HL-60 (cell line): ENCODE measurements around the gene NMBR.

Experiments used
- DNase-seq, 2 experiments: peaks; one replicate each; pipeline ENCODE4 v3.0.0-alpha.2; 2010 to 2020; ENCODE audit warnings: low read depth in 1 of 2, low spot score in 1 of 2
- H3K27ac ChIP-seq: fragments of 250-450 bp; sonication (Bioruptor Pico); replicated peaks from 2 replicates; pipeline ENCODE4 v1.5.1; 2020; ENCODE audit warnings: mild to moderate bottlenecking, moderate library complexity
- H3K27me3 ChIP-seq: fragments of 250-450 bp; sonication (Bioruptor Pico); 2 replicates; pipeline ENCODE4 v1.5.1; 2021; ENCODE audit warnings: mild to moderate bottlenecking, moderate library complexity; ENCODE audit not compliant: insufficient read depth, poor library complexity, severe bottlenecking
- H3K4me3 ChIP-seq: replicated peaks from 2 replicates; pipeline ENCODE4 v1.5.1; 2011; ENCODE audit warnings: mild to moderate bottlenecking, control low read depth, low read length; ENCODE audit not compliant: insufficient read depth
- GABPA ChIP-seq: IDR thresholded peaks from 2 replicates; pipeline ENCODE4 v1.6.1; 2012; ENCODE audit warnings: low read depth
- POLR2AphosphoS5 ChIP-seq: IDR thresholded peaks from 2 replicates; pipeline ENCODE4 v1.6.1; 2012; ENCODE audit warnings: low read depth
- SPI1 ChIP-seq: IDR thresholded peaks from 2 replicates; pipeline ENCODE4 v1.6.1; 2012; ENCODE audit warnings: low read depth, mild to moderate bottlenecking, borderline replicate concordance
- TF ChIP-seq, protein P1 (sequence below): IDR thresholded peaks from one replicate; pipeline ENCODE4 v1.5.1; 2011; ENCODE audit warnings: low read length, control low read depth, inconsistent platforms; ENCODE audit not compliant: insufficient read depth
- TF ChIP-seq, protein P2 (sequence below): IDR thresholded peaks from 2 replicates; pipeline ENCODE4 v1.6.1; 2012; ENCODE audit warnings: low read depth; ENCODE audit not compliant: insufficient replicate concordance

The NMBR gene

DNA sequence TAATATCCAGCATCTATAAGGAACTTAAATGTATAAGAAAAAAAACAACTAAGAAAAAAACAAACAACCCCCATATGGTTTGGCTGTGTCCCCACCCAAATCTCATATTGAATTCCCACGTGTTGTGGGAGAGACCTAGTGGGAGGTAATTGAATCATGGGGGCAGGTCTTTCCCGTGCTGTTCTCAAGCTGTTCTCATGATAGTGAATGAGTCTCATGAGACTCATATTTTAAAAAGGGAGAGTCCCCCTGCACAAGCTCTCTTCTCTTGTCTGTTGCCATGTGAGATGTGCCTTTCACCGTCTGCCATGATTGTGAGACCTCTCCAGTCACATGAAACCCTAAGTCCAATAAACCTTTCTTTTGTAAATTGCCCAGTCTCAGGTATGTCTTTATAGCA, 119.8 kb downstream of the NMBR start:
- no peak overlapping the region for H3K27ac ChIP-seq
- DNase-seq = no peak
- TF ChIP-seq, protein P1, sequence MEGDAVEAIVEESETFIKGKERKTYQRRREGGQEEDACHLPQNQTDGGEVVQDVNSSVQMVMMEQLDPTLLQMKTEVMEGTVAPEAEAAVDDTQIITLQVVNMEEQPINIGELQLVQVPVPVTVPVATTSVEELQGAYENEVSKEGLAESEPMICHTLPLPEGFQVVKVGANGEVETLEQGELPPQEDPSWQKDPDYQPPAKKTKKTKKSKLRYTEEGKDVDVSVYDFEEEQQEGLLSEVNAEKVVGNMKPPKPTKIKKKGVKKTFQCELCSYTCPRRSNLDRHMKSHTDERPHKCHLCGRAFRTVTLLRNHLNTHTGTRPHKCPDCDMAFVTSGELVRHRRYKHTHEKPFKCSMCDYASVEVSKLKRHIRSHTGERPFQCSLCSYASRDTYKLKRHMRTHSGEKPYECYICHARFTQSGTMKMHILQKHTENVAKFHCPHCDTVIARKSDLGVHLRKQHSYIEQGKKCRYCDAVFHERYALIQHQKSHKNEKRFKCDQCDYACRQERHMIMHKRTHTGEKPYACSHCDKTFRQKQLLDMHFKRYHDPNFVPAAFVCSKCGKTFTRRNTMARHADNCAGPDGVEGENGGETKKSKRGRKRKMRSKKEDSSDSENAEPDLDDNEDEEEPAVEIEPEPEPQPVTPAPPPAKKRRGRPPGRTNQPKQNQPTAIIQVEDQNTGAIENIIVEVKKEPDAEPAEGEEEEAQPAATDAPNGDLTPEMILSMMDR = no peak
- TF ChIP-seq GABPA (no peak), SPI1 (no peak), POLR2AphosphoS5 (no peak)
- TF ChIP-seq, protein P2, sequence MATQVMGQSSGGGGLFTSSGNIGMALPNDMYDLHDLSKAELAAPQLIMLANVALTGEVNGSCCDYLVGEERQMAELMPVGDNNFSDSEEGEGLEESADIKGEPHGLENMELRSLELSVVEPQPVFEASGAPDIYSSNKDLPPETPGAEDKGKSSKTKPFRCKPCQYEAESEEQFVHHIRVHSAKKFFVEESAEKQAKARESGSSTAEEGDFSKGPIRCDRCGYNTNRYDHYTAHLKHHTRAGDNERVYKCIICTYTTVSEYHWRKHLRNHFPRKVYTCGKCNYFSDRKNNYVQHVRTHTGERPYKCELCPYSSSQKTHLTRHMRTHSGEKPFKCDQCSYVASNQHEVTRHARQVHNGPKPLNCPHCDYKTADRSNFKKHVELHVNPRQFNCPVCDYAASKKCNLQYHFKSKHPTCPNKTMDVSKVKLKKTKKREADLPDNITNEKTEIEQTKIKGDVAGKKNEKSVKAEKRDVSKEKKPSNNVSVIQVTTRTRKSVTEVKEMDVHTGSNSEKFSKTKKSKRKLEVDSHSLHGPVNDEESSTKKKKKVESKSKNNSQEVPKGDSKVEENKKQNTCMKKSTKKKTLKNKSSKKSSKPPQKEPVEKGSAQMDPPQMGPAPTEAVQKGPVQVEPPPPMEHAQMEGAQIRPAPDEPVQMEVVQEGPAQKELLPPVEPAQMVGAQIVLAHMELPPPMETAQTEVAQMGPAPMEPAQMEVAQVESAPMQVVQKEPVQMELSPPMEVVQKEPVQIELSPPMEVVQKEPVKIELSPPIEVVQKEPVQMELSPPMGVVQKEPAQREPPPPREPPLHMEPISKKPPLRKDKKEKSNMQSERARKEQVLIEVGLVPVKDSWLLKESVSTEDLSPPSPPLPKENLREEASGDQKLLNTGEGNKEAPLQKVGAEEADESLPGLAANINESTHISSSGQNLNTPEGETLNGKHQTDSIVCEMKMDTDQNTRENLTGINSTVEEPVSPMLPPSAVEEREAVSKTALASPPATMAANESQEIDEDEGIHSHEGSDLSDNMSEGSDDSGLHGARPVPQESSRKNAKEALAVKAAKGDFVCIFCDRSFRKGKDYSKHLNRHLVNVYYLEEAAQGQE = no peak
- no peaks in the 10 kb centered on the region for H3K27me3 ChIP-seq
- H3K4me3 ChIP-seq = no peak overlapping the region

DNA sequence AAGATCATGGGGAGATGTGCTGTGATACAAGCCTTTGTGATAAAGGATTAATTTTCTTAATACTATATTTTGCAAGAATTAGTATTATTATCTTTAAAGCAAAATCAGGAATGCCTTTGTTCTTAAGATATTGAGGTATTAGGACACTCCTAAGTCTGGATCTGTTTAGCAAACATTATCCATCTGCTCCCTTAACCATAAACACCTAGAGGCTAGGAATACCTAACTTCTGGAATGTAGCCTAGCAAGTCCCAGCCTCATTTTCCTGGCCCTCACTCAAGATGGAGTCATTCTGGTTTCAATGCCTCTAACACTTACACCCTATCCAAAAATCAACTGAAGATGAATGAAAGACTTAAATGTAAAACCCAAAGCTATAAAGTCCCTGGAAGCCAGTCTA, 120.5 kb downstream of the NMBR start:
- Histone ChIP-seq H3K27me3 (no peaks in the 10 kb centered on the region), H3K4me3 (no peak overlapping the region), H3K27ac (no peak overlapping the region)
- TF ChIP-seq, protein P1 = no peak
- TF ChIP-seq POLR2AphosphoS5 (no peak), SPI1 (no peak), GABPA (no peak)
- TF ChIP-seq, protein P2 = no peak
- no peak for DNase-seq
